HG02763 (cell line): ENCODE results near the gene UBE2G2.

Source experiments
- ATAC-seq: cut with Tn5 transposase; IDR thresholded peaks from one replicate; pipeline ENCODE4 v1.9.1; 2021; ENCODE audit warnings: mild to moderate bottlenecking, moderate library complexity; ENCODE audit not compliant: unreplicated experiment

Gene UBE2G2

DNA sequence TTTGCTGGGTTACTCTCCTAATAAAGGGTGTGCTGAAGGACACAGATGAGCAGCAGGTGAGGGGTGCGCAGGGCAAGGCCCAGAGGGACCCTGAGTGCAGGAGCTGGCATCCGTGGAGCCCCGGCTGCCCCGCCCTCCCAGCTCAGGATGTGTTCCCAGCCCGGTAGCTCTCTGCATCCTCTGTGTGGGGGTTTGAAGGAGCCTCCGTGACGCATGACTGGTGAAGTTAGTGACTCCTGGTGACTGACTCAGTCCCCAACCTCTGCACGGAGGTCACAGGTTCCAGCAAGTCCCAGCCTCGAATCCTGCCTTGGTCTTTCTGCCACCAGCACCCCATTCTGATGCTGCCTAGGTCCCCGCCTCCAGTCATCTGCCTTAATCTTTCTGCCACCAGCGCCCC lies 68.7 kb downstream of the UBE2G2 start:
- ATAC-seq: no peak

DNA sequence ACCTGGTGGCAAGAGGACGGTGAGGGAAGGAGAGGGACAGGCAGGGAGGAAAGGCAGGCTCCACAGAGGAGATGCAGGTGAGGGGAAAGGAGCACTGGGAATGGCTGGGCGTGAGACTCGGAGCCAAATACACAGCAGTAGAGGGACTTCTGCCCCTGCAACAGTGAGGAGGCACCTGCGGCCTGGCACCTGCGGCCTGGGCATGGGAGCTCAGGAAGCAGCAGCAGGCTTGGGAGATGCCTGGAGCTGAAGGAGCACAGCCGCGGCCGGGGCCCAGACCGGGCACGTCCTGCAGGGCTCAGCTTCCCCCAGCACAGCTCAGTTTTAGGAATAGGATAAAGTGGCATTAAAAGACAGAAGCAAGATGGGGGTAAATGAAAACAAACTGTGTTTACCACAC lies 69.4 kb downstream of the UBE2G2 start:
- no peak for ATAC-seq

DNA sequence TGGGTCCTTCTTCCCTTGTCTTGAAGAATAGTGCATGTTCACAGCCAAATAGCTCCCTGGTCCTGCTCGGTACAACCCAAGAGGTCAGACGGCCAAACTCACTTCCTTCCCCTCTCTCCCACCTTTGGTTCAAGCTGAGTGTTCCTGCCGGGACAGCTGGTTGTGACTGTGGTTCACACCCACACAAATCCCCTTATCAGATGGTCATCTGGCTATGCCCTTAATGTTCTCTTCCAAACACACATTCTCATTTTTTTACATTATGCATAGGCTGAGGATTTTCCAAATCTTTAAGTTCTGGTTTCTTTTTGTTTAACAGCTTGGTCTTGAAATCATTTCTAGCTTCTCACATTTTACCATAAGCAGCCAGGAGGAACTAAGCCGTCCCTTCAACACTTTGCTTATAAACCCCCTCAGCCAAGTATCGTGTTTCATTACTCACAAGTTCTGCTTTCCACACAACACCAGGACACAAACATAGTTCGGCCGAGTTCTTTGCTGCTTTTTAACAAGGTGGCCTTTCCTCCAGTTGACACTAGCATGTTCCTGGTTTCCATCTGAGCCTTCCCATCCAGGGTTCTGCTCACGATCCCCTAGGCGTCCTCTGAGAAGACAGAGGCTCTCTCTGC lies 70.6 kb downstream of the UBE2G2 start:
- no peak for ATAC-seq

DNA sequence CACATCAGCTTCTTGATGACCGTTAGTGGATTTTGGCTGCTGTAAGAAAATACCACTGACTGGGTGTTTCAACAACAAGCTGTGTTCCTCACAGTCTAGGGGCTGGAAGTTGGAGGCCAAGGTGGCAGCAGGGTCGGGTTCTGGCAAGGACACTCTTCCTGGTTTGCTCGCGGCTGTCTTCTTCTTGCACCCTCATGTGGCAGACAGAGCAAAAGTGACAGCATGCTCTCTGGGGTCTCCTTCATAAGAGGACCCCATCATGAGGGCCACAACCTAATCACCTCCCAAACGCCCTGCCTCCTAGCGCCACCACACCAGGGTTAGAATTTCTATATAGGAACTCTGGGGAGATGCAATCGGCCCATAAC lies 71.6 kb downstream of the UBE2G2 start:
- ATAC-seq: no peak

DNA sequence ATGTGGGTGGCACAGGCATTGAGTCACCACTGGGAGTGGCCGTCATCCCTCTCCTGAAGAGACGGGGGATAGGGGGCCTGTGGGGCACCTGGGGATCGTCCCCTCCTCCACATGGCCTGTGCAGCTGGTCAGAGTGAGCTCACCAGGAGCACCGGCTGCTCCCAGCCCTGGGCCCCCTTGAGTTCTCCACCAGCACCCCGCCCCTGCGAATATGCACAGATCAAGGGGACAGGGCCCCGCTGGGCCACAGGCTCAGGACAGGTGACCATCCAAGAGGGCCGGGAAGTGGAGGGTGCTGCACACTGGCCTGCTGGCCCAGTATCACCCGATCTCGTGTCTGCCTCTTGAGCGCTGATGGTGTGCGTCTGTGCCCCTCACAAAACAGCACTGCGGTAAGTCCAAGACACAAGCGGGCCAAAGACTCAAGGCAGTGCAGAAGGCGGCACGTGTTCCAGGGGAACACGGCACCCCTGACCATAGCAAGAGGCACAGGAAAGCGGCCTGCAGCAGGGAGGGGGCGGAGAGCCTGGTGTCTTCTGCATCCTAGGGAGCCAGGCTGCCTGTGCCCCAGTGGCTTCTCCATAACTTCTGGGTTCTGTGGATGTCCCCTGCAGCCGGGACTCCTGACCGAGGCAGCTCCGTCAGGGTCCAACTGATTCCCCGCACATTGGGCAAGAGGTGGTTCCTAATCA lies 72.1 kb downstream of the UBE2G2 start:
- ATAC-seq: no peak

DNA sequence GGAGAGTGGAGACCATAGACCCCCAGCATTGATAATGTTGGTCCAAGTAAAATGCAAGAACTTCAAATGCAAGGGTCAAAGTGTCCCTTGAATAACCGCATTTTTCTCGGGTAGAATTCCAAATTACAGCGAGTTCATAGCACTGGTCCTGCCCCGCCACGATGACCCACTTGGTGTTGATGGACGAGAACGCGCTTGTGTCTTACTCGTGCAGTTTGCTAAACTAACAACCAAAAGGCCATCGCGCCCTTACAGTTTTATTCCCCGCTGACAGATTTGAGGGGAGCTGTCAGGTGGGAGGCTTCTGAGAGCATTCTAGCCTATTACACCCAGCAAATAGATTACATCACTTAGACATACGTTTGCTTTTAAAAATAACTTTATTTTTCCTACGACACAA lies 72.9 kb downstream of the UBE2G2 start:
- ATAC-seq: no peak

DNA sequence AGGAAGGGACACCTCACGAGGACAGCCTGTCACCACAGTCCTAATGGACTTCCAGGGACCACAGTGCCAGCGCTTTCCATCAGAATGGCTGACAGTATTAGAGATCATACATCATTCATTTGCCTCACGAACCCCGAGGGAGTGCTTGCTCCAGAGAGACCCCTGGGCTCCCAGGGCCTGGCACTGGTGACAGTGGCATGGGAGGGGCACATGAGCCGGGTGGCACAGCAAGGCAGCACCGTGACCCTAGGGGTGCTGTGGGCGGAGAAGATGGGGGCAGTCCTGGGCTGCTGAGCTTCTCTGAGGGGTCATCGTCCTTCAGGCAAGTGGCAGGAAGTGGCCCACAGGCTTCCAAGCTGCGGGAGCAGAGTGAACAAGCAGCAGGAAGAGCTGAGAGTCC lies 73.9 kb downstream of the UBE2G2 start:
- ATAC-seq: no peak

DNA sequence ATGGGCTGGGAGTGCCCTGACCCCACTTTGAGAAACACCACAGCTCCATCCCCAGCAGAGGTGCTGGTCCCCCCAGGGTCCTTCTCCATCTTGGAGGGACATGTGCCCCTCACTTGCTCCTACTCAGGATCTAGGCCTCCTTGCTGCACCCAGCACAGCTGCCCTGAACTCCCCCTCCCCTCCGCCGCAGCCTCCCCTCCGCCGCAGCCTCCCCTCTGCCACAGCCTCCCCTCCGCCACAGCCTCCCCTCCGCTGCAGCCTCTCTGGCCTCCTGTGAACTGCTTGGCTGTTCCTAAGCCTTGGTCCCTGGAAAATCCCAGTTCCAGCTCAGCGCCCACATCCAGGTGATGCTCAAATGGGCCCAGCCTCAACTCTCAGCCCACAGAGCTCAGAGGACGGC lies 74.3 kb downstream of the UBE2G2 start:
- no peak for ATAC-seq

DNA sequence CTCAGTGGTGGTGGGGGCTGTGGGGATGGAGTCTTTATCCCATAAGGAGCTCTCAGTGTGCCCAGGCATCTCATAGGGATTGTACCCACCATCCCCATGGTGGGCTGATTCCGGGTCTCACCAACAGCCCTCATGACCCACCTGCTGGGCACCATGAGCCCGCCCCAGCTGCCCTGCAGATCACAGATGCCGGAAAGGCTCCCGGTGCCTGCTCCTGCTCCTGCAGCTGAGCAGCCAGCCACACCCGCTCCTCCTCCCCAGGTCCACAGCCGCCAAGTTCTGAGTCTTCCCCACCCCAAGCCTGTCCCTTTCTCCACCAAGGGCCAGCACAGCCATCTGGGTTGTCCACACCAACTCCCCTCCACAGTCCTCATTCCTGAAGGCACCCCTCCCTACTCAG lies 74.8 kb downstream of the UBE2G2 start:
- ATAC-seq: no peak

DNA sequence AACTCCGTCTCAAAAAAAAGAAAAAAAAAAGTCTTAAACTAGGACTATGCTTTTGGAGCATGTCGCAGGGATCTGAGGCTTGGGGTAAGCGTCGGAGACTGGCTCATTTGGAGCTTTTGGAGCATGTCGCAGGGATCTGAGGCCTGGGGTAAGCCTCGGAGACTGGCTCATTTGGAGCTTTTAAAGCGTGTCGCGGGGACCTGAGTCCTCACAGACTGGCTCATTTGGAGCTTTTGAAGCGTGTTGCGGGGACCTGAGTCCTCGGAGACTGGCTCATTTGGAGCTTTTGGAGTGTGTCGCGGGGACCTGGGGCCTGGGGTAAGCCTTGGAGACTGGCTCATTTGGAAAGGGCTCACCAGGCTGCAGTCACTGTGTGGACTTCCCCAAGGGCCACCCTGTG lies 76.7 kb downstream of the UBE2G2 start:
- no peak for ATAC-seq

DNA sequence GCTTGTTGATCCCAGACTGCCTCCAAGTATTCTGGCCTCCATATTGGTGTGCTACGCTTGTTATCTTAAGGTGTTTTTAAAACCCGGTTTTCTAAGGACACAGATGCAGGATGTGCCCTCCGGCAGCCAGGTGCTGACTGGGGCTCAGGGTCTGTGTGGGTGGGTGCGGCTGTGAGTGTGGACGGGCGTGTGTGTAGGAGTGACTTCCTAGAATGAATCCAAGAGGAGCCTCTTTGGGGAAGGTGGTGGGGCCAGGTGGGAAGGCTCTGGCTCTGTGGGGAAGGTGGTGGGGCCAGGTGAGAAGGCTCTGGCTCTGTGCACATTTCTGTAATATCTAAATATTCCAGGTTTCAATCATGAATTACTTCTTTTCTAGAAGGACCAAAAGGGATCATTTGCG lies 77.4 kb downstream of the UBE2G2 start:
- ATAC-seq: no peak

DNA sequence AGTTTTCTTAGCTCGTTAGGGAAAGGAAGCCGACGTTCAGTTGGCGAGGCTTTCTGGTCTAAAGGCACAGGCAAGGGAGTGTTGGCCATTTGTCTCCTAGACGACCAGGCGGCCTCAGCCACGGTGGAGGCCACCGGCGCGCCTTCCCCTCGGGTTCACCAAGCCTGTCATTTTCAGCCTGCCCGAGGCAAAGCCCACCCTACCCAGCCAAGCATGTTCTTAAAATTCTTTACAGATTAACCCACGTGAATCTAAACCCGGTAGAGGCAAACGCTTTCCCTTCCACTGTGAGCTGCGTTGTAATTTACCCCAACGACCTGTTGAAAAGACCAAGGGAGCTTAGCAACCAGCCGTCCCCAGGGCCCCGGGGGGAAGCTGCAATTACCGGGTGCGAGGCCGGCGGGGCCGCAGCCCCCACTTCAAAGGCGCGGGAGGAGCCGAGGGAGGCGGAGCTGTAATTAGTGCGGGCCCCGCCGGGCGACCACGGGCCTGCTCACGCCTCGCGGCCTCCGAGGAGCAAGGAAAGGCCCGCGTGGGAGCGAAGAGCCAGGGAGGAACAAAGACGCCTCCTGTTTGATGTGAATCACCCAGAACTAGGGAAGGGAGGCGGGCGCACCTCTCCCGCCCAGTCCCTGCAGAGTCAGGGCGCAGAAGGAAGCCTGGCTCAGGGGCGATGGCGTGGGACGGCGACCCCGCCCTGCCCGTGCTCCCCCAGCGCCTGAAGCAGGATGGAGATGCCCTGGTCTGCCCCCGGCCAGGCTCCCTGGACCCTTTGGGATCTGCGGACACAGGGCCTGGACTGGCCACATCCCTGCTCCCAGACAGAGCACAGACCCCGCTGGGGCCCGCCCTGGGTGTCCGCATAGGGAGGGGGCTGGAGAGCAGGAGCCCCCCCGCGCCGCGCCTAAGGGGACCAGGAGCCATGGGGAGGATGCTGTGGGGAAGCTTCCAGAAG lies 78.2 kb downstream of the UBE2G2 start:
- ATAC-seq: no peak

DNA sequence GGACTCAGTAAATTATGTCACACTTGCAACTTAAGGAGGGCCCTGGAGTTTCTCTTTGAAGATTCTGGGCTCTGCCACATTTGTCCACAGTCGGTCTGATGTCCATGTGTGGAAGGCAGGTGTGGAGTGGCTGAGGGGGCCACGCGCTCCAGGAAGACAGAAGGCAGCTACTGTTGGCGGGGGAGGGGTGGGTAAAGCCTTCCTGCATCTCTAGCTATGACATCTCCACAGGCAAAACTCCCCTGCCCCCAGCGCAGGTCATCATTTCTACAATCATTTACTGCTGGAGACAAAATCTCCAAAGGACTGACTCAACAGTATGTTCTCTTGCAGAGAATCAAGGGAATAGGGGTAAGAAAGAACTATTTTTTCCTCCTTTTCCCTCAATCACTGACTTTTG lies 78.9 kb downstream of the UBE2G2 start:
- no peak for ATAC-seq

DNA sequence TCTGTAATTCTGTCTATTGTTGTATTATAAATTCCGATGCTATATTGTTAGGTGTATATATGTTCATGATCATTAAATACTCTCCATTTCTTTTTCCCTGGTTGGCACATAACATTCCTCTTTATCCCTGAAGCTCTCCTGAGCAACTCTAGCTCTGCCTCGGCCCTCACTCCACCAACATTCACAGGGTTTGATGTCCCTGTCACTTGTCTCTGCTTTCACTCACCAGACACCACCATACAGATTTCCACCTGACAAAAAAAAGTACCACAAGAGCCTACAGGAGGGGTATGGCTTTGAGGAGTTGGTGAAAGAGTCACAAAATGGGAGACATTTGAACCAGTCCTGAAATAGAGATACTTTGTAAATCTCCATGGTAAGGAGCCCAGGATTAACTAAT lies 81.5 kb downstream of the UBE2G2 start:
- ATAC-seq: no peak
